ENCODE data around the gene SLC9A9. TPM values are rescaled to one million over a fixed set of nuclear protein-coding genes. Genes with fewer than 3 reads are reported as not detected.

The SLC9A9 gene
- total RNA-seq, 3 donors from 2014 or later (not counting 1 experiment from before 2014, with no cell fraction given), result 24.0 to 29.1 (median 27.2) TPM

DNA sequence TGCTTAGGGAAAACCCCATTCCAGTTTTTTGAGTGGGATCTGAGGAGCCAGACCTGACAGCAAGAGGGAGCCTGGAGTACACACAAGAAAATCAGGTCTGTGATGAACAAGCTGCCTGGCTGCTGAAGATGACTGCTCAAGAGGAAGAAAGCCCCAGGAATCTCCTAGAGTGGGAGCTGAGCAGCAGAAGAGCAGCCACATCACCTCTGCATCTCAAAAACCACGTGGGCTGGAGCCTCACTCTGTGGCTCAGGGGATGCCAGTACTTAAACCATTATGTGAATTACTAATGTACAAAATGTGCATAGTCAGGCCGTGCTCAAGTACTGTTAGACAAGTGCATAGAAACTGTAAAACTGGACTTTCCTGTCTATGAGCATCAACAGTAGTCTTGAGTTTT lies 52.4 kb downstream of the SLC9A9 start:
- Mint-ChIP-seq H3K27ac (no peak overlapping the region), H3K36me3 (no peaks in the 10 kb centered on the region), H3K27me3 (ENCODE audit: low read depth in 2 of 2) (no peaks in the 10 kb centered on the region), H3K4me1 (peaks cover 6 to 8% of the 10 kb centered on the region in 2 donors), H3K9me3 (no peaks in the 10 kb centered on the region), H3K4me3 (no peak overlapping the region)
- DNase-seq (no peak), ATAC-seq (no peak)
- no peak overlapping the region for H3K27ac ChIP-seq (ENCODE audit: low read length)
- intact Hi-C loops (cut with micrococcal nuclease), result no loop called here
- WGBS (ENCODE audit: insufficient coverage), result 74% methylated on average over 2 of the region's 2 CpGs
- no peaks in the 10 kb centered on the region for H3K27me3 ChIP-seq (ENCODE audit: control insufficient read depth, insufficient read depth, low read length)
- H3K4me1 ChIP-seq (ENCODE audit: control insufficient read depth, insufficient read depth, low read length), result no peaks in the 10 kb centered on the region
- H3K36me3 ChIP-seq (ENCODE audit: control insufficient read depth, insufficient read depth, low read length), result peaks cover 5% of the 10 kb centered on the region
- no peaks in the 10 kb centered on the region for H3K9me3 ChIP-seq (ENCODE audit: control insufficient read depth, insufficient read depth, low read length)
- no peak overlapping the region for H3K4me3 ChIP-seq (ENCODE audit: low read length)
- TF ChIP-seq, protein P1, sequence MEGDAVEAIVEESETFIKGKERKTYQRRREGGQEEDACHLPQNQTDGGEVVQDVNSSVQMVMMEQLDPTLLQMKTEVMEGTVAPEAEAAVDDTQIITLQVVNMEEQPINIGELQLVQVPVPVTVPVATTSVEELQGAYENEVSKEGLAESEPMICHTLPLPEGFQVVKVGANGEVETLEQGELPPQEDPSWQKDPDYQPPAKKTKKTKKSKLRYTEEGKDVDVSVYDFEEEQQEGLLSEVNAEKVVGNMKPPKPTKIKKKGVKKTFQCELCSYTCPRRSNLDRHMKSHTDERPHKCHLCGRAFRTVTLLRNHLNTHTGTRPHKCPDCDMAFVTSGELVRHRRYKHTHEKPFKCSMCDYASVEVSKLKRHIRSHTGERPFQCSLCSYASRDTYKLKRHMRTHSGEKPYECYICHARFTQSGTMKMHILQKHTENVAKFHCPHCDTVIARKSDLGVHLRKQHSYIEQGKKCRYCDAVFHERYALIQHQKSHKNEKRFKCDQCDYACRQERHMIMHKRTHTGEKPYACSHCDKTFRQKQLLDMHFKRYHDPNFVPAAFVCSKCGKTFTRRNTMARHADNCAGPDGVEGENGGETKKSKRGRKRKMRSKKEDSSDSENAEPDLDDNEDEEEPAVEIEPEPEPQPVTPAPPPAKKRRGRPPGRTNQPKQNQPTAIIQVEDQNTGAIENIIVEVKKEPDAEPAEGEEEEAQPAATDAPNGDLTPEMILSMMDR (IDR thresholded peaks at IDR 0.05), result no peak

DNA sequence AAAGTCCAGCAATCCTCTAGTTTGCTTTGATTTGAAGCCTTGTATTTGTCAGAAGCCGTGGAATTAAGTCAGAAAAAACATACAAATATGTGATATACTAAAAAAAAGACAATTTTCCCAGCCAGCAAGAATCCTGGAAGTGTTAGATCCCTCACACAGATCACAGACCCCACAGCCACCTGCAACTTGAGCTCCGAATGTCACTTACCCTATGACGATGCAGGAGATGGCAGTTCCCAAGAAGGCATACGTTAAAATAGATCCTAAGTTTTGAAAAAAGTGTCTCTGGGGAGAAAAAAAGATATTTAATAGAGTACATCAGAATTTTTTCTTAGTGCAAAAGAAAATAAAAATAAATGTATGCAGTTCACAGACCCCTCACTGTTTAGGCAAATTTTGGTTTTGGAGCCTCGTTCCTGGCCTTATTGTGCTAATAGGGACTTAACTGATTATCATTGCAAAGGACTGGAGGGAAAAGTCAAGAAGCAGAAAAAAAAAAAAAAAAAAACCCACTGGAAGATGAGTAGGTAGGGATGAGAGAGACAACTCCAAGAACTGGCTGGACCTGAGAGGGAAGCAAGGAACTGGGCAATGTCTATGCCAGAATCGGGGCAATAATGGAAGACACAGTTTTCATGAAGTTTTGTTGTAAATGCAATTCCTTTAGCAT lies 53.3 kb downstream of the SLC9A9 start:
- no peaks in the 10 kb centered on the region for H3K36me3 Mint-ChIP-seq
- DNase-seq (no peak), ATAC-seq (no peak)
- Histone ChIP-seq H3K4me3 (ENCODE audit: low read length) (no peak overlapping the region), H3K27me3 (ENCODE audit: control insufficient read depth, insufficient read depth, low read length) (no peaks in the 10 kb centered on the region), H3K9me3 (ENCODE audit: control insufficient read depth, insufficient read depth, low read length) (no peaks in the 10 kb centered on the region), H3K27ac (ENCODE audit: low read length) (no peak overlapping the region), H3K4me1 (ENCODE audit: control insufficient read depth, insufficient read depth, low read length) (no peaks in the 10 kb centered on the region), H3K36me3 (ENCODE audit: control insufficient read depth, insufficient read depth, low read length) (peaks cover 5% of the 10 kb centered on the region)
- H3K4me3 Mint-ChIP-seq, result no peak overlapping the region
- intact Hi-C loops (cut with micrococcal nuclease), result no loop called here
- no peaks in the 10 kb centered on the region for H3K27me3 Mint-ChIP-seq (ENCODE audit: low read depth in 2 of 2)
- H3K9me3 Mint-ChIP-seq, result no peaks in the 10 kb centered on the region
- TF ChIP-seq, protein P1 (IDR thresholded peaks at IDR 0.05), result no peak
- peaks cover 6 to 8% of the 10 kb centered on the region in 2 donors for H3K4me1 Mint-ChIP-seq
- 100% methylated on average over 3 of the region's 6 CpGs for WGBS (ENCODE audit: insufficient coverage)
- no peak overlapping the region for H3K27ac Mint-ChIP-seq

- 95% methylated on average over 2 of the region's 3 CpGs for WGBS (ENCODE audit: insufficient coverage)
- no peak for ATAC-seq
- H3K36me3 Mint-ChIP-seq, result no peaks in the 10 kb centered on the region
- Histone ChIP-seq H3K9me3 (ENCODE audit: control insufficient read depth, insufficient read depth, low read length) (no peaks in the 10 kb centered on the region), H3K4me1 (ENCODE audit: control insufficient read depth, insufficient read depth, low read length) (no peaks in the 10 kb centered on the region), H3K36me3 (ENCODE audit: control insufficient read depth, insufficient read depth, low read length) (peaks cover 5% of the 10 kb centered on the region), H3K27ac (ENCODE audit: low read length) (no peak overlapping the region), H3K4me3 (ENCODE audit: low read length) (no peak overlapping the region), H3K27me3 (ENCODE audit: control insufficient read depth, insufficient read depth, low read length) (no peaks in the 10 kb centered on the region)
- no peak overlapping the region for H3K27ac Mint-ChIP-seq
- no peaks in the 10 kb centered on the region for H3K27me3 Mint-ChIP-seq (ENCODE audit: low read depth in 2 of 2)
- peaks cover 6 to 8% of the 10 kb centered on the region in 2 donors for H3K4me1 Mint-ChIP-seq
- no peak overlapping the region for H3K4me3 Mint-ChIP-seq
- no peak for DNase-seq
- intact Hi-C loops (cut with micrococcal nuclease), result no loop called here
- no peaks in the 10 kb centered on the region for H3K9me3 Mint-ChIP-seq
- TF ChIP-seq, protein P1 (IDR thresholded peaks at IDR 0.05), result no peak
Measured at GRCh38 chr3:143793971-143794370, 54.3 kb downstream of the SLC9A9 start.

- Histone ChIP-seq H3K27ac (ENCODE audit: low read length) (no peak overlapping the region), H3K4me1 (ENCODE audit: control insufficient read depth, insufficient read depth, low read length) (no peaks in the 10 kb centered on the region), H3K9me3 (ENCODE audit: control insufficient read depth, insufficient read depth, low read length) (no peaks in the 10 kb centered on the region), H3K27me3 (ENCODE audit: control insufficient read depth, insufficient read depth, low read length) (no peaks in the 10 kb centered on the region), H3K4me3 (ENCODE audit: low read length) (no peak overlapping the region), H3K36me3 (ENCODE audit: control insufficient read depth, insufficient read depth, low read length) (peaks cover 5% of the 10 kb centered on the region)
- TF ChIP-seq, protein P1 (IDR thresholded peaks at IDR 0.05), result no peak
- no peaks in the 10 kb centered on the region for H3K9me3 Mint-ChIP-seq
- intact Hi-C loops (cut with micrococcal nuclease), result no loop called here
- ATAC-seq, result no peak
- H3K27ac Mint-ChIP-seq, result no peak overlapping the region
- no peak overlapping the region for H3K4me3 Mint-ChIP-seq
- no peak for DNase-seq
- H3K27me3 Mint-ChIP-seq (ENCODE audit: low read depth in 2 of 2), result no peaks in the 10 kb centered on the region
- no peaks in the 10 kb centered on the region for H3K4me1 Mint-ChIP-seq
- 95% methylated on average over 2 of the region's 2 CpGs for WGBS (ENCODE audit: insufficient coverage)
- H3K36me3 Mint-ChIP-seq, result no peaks in the 10 kb centered on the region
Measured at GRCh38 chr3:143791386-143791785, 56.9 kb downstream of the SLC9A9 start.

Measured in natural killer cell (primary cell).